Tibial artery (tissue), 4 donors: Measurements from ENCODE around the gene CYSRT1.

ENCODE experiments used
- DNase-seq, 2 donors: peaks; one replicate each; pipeline ENCODE4 v3.0.0-alpha.2; 2019
- H3K27ac ChIP-seq, 2 donors: fragments of 200-600 bp; sonication (generic) in 1 of 2; 1 replicate in 1 of 2; 2 replicates in 1 of 2; pipeline ENCODE4 v1.5.1; 2018 to 2019; ENCODE audit warnings: mild to moderate bottlenecking in 1 of 2
- H3K27me3 ChIP-seq, 2 donors: fragments of 200-600 bp; sonication (generic) in 1 of 2; one replicate each; pipeline versions ENCODE4 v1.5.1 to v1.6.0; 2016 to 2019
- H3K36me3 ChIP-seq, 3 donors: fragments of 200-600 bp; sonication (generic) in 2 of 3; one replicate each; pipeline ENCODE4 v1.5.1; 2016 to 2019; ENCODE audit warnings: mild to moderate bottlenecking in 2 of 3
- H3K4me1 ChIP-seq, 4 donors: fragments of 200-600 bp; sonication (generic) in 2 of 4; 1 replicate in 3 of 4; 2 replicates in 1 of 4; pipeline ENCODE4 v1.5.1; 2016 to 2019
- H3K4me3 ChIP-seq, 2 donors: fragments of 200-600 bp; sonication (generic) in 1 of 2; 1 replicate in 1 of 2; 2 replicates in 1 of 2; pipeline ENCODE4 v1.5.1; 2018 to 2019; ENCODE audit warnings: mild to moderate bottlenecking in 2 of 2
- H3K9me3 ChIP-seq, 3 donors: fragments of 200-600 bp; sonication (generic) in 1 of 3; one replicate each; pipeline ENCODE4 v1.5.1; 2016 to 2019
- intact Hi-C: fragments of 100-400 bp; cut with DNase I; formaldehyde crosslinking; loops from one replicate; pipeline ENCODE4 v1.15.0; 2023; ENCODE audit warnings: low total_unique reads
- TF ChIP-seq, protein P1 (sequence below), 2 experiments: fragments of 200-600 bp in 1 of 2; fragments of 450-650 bp in 1 of 2; IDR thresholded peaks; one replicate each; pipeline ENCODE4 v1.5.1; 2017 to 2019; ENCODE audit warnings: antibody characterized with exemption in 2 of 2, mild to moderate bottlenecking in 1 of 2, moderate library complexity in 1 of 2

Gene CYSRT1

DNA sequence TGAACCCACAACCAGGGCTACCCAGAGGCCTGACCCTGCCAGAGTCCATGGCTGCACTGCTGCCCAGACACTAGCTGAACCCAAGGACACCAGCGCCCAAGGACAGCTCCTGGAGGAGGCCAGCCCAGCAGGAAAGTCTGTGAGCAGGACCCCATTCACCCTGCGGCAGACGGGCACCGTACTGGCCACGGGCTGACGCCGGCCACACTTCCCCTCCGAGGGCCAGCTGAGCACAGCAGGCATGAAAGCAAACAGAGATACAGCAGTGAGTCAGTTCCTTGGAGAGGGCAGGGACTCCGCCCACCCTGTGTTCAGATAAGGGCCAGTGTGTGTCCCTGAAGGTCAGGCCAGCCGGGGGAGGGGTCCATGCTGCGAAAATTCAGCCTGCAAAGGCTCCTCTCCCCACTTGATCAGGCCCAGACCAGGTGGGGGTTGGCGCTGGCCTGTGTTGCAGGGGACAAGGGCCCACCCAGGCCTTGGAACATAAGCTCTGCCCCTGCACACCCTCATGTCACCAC lies 6.2 kb upstream of the CYSRT1 start:
- Histone ChIP-seq H3K36me3 (peaks cover 0 to 24% (median 0%) of the 10 kb centered on the region in 3 donors), H3K4me1 (peaks cover 0 to 42% (median 27%) of the 10 kb centered on the region in 4 donors), H3K27ac (no peak overlapping the region), H3K9me3 (no peaks in the 10 kb centered on the region), H3K27me3 (peaks cover 0 to 8% of the 10 kb centered on the region in 2 donors), H3K4me3 (no peak overlapping the region)
- no peak for DNase-seq
- TF ChIP-seq, protein P1, sequence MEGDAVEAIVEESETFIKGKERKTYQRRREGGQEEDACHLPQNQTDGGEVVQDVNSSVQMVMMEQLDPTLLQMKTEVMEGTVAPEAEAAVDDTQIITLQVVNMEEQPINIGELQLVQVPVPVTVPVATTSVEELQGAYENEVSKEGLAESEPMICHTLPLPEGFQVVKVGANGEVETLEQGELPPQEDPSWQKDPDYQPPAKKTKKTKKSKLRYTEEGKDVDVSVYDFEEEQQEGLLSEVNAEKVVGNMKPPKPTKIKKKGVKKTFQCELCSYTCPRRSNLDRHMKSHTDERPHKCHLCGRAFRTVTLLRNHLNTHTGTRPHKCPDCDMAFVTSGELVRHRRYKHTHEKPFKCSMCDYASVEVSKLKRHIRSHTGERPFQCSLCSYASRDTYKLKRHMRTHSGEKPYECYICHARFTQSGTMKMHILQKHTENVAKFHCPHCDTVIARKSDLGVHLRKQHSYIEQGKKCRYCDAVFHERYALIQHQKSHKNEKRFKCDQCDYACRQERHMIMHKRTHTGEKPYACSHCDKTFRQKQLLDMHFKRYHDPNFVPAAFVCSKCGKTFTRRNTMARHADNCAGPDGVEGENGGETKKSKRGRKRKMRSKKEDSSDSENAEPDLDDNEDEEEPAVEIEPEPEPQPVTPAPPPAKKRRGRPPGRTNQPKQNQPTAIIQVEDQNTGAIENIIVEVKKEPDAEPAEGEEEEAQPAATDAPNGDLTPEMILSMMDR (IDR thresholded peaks at IDR 0.05): no peak
- intact Hi-C loops: no loop called here

DNA sequence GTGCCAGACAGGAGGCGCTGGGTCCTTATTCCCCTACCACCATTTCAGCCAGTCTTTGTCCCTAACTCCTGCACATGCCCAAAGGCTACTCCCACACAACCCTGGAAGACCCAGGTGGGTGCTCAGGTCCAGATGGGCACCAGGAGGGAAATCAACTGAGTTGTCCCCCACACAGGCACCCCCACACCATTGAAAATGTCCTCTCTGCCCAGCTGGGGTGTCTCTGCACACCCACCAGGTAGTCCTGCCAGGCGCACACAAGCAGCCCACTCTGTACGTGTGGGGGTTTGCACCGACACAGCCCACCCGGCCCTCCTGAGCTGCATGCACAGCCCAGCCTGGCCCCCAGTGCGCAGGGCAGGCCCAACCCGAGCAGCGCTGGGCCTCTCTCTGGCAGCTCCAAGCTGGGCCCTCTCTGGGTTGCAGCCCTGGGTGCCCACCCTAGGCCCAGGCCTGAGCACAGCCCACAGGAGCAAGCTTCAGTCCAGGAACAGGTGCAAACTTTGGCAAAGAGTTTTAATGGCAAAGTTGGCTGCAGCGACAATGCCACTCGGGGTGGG lies 5.1 kb upstream of the CYSRT1 start:
- Histone ChIP-seq H3K4me3 (no peak overlapping the region), H3K9me3 (no peaks in the 10 kb centered on the region), H3K27me3 (peaks cover 0 to 8% of the 10 kb centered on the region in 2 donors), H3K27ac (no peak overlapping the region), H3K36me3 (peaks cover 0 to 18% (median 0%) of the 10 kb centered on the region in 3 donors), H3K4me1 (peaks cover 0 to 52% (median 32%) of the 10 kb centered on the region in 4 donors)
- no peak for DNase-seq
- intact Hi-C loops: loop anchor here (5.0 kb wide), 1 partner anchor 33 kb away; the partner anchor contains the start of genes ANAPC2 and SSNA1
- TF ChIP-seq, protein P1 (IDR thresholded peaks at IDR 0.05): no peak

DNA sequence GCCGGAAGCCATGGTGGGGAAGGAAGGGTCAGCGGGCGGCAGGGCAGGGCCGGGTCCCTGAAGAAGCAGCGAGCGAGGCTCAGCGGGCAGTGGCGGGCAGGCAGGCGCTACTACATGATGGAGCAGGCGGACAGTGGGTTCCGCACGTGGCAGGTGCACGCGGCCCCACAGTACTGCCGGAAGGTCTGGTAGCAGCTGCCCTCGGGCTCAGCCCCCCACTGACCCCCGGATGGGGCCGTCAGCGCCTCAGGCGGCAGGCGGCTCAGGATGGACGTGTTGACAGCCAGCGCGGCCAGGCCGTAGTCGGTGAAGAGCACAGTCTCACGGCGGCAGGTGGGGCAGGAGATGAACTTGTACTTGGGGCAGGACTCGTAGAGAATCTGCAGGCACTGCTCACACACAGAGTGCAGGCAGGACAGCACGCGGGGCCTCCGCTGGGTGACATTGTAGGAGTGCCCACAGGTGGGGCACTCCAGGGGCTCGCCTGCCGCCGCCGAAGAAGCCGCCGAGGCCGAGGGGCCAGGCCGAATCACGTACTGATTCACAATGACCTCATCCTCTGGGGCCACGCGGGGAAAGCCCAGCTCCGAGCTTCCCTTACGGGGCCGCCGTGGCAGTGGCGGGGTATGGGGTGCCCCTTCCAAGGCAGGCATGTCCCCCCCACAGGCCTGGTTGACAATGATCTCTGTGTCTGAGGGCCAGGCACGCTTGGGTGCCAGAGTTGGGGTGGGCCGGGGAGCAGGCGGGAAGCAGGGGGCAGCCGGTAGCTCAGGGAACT lies 4.5 kb upstream of the CYSRT1 start:
- TF ChIP-seq, protein P1 (IDR thresholded peaks at IDR 0.05): no peak
- no peak overlapping the region for H3K27ac ChIP-seq
- peaks cover 0 to 11% (median 0%) of the 10 kb centered on the region in 3 donors for H3K36me3 ChIP-seq
- peaks cover 0 to 8% of the 10 kb centered on the region in 2 donors for H3K27me3 ChIP-seq
- no peak for DNase-seq
- H3K4me1 ChIP-seq: peaks cover 0 to 56% (median 32%) of the 10 kb centered on the region in 4 donors
- intact Hi-C loops: loop anchor here (5.0 kb wide), 1 partner anchor 33 kb away; the partner anchor contains the start of genes ANAPC2 and SSNA1
- no peaks in the 10 kb centered on the region for H3K9me3 ChIP-seq
- H3K4me3 ChIP-seq: no peak overlapping the region

GRCh38 chr9:137221095-137221505 lies 3.9 kb upstream of the CYSRT1 start:
- H3K36me3 ChIP-seq: peaks cover 0 to 5% (median 0%) of the 10 kb centered on the region in 3 donors
- TF ChIP-seq, protein P1 (IDR thresholded peaks at IDR 0.05): no peak
- H3K27ac ChIP-seq: no peak overlapping the region
- no peaks in the 10 kb centered on the region for H3K9me3 ChIP-seq
- H3K4me1 ChIP-seq: peaks cover 0 to 56% (median 32%) of the 10 kb centered on the region in 4 donors
- intact Hi-C loops: loop anchor here (5.0 kb wide), 1 partner anchor 34 kb away; the partner anchor contains the start of genes ANAPC2 and SSNA1
- DNase-seq: no peak
- H3K4me3 ChIP-seq: peak overlapping the region in 1 of 2 donors; percentile 51
- peaks cover 0 to 8% of the 10 kb centered on the region in 2 donors for H3K27me3 ChIP-seq

DNA sequence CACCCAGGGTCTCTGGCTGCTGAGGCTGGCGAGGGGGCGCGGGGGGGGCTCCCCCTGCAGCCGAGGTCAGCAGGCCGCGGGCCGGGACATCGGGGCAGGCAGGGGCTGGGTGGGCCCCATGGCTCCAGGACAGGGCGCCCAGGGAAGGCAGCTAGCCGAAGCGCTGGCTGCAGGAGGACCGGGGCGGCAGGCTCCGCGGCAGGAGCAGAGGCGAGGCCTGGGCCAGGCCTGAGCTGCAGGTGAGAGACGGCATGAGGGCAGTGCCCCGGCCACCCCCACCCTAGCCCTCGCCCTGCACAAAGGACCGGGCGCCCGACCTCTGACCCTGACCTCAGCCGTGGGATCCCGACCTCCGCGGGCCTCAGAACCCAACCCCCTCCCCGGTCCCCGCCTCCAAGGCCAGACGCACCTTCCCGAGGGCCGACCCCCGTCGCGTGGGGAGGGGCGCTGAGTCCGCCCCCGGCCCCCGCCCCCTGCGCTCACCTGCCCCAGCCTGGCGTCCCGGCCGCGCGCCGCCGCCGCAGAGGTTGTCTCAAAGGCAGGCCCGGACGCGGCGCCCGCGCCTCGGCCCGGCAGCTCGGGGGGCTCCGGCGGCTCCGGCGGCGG lies 3.4 kb upstream of the CYSRT1 start:
- Histone ChIP-seq H3K9me3 (no peaks in the 10 kb centered on the region), H3K27me3 (peaks cover 0 to 8% of the 10 kb centered on the region in 2 donors), H3K27ac (no peak overlapping the region), H3K4me1 (peaks cover 0 to 54% (median 32%) of the 10 kb centered on the region in 4 donors), H3K36me3 (no peaks in the 10 kb centered on the region), H3K4me3 (peak overlapping the region; percentile 51 to 60)
- TF ChIP-seq, protein P1 (IDR thresholded peaks at IDR 0.05): no peak
- DNase-seq: no peak
- intact Hi-C loops: loop anchor here (5.0 kb wide), 1 partner anchor 34 kb away; the partner anchor contains the start of genes ANAPC2 and SSNA1
